Measurements from ENCODE around the gene PYGO1.

Gene PYGO1

GRCh38 chr15:55618387-55618786 is 30.2 kb upstream of the PYGO1 start:
- H2BK5ac ChIP-seq (ENCODE audit: low read length): no peak overlapping the region
- no peak overlapping the region for H3K4me3 ChIP-seq (ENCODE audit: low read length in 2 of 2)
- H2BK120ac ChIP-seq (ENCODE audit: low read depth, low read length): no peak overlapping the region
- H3K27ac ChIP-seq (replicated peaks; ENCODE audit: low read length): no peak overlapping the region
- H3K9me3 ChIP-seq (replicated peaks in 1 of 2; ENCODE audit: control insufficient read depth in 2 of 2, insufficient read depth in 1 of 2, low read depth in 1 of 2, low read length in 2 of 2): peaks cover 0 to 6% of the 10 kb centered on the region in 2 donors
- H3K4me1 ChIP-seq (ENCODE audit: control insufficient read depth in 2 of 2, insufficient read depth in 1 of 2, low read depth in 1 of 2, low read length in 2 of 2): peaks cover 0 to 2% of the 10 kb centered on the region in 2 donors
- no peak overlapping the region for H3K14ac ChIP-seq (ENCODE audit: low read length)
- no peak overlapping the region for H3K23ac ChIP-seq (ENCODE audit: low read depth, low read length, poor library complexity)
- no peak overlapping the region for H3K4ac ChIP-seq (ENCODE audit: low read length)
- H4K8ac ChIP-seq (ENCODE audit: low read depth, low read length): no peak overlapping the region
- no peak overlapping the region for H3K4me2 ChIP-seq (ENCODE audit: insufficient read depth, low read length, poor library complexity, severe bottlenecking)
- H3K36me3 ChIP-seq (replicated peaks in 1 of 2; ENCODE audit: control insufficient read depth in 2 of 2, insufficient read depth in 2 of 2, low read length in 2 of 2): peaks cover 30 to 99% of the 10 kb centered on the region in 2 donors
- no peak overlapping the region for H2AFZ ChIP-seq (ENCODE audit: low read length)
- no peak overlapping the region for H2BK15ac ChIP-seq (ENCODE audit: low read length)
- no CpG with 5 or more reads among the region's 4 CpGs for WGBS, 2 donors (ENCODE audit: extremely low coverage in 2 of 2, insufficient read length in 2 of 2, insufficient replicate concordance in 1 of 2)
- H3K79me1 ChIP-seq (ENCODE audit: low read depth, low read length): peaks cover 1% of the 10 kb centered on the region
- H4K91ac ChIP-seq (ENCODE audit: low read depth, low read length, poor library complexity): no peak overlapping the region
- no peak for DNase-seq (ENCODE audit: low spot score)
- H3K9ac ChIP-seq (ENCODE audit: low read depth, low read length, poor library complexity): no peak overlapping the region
- H3K27me3 ChIP-seq (ENCODE audit: control insufficient read depth in 3 of 3, insufficient read depth in 3 of 3, low read depth in 1 of 3, low read length in 3 of 3): no peaks in the 10 kb centered on the region
- H2AK5ac ChIP-seq (ENCODE audit: low read depth, low read length): no peak overlapping the region
- H3K18ac ChIP-seq (ENCODE audit: low read length): no peak overlapping the region
- no peak overlapping the region for H2BK12ac ChIP-seq (ENCODE audit: low read length)

DNA sequence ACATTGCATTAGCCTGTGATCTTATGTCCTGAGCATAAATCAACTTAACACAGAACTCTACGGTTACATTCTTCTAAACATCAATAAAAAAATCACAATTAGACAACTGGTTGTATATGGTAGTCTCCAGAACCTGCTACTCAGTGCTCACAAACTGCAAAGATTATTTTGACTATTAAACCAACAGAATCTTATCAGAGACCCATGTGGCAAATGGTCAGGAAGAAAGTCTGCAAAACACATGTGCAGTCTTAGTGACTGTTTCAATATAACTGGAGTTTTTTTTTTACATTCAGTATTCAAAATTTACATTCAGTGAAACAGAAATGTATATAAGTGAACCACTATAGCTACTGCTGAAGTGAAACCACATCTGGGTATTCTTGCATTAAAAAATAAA is 27.3 kb upstream of the PYGO1 start:
- no peaks in the 10 kb centered on the region for H3K27me3 ChIP-seq (ENCODE audit: control insufficient read depth in 3 of 3, insufficient read depth in 3 of 3, low read depth in 1 of 3, low read length in 3 of 3)
- H2AFZ ChIP-seq (ENCODE audit: low read length): no peak overlapping the region
- H3K23ac ChIP-seq (ENCODE audit: low read depth, low read length, poor library complexity): no peak overlapping the region
- no peak overlapping the region for H2AK5ac ChIP-seq (ENCODE audit: low read depth, low read length)
- no peak overlapping the region for H4K91ac ChIP-seq (ENCODE audit: low read depth, low read length, poor library complexity)
- H3K4me1 ChIP-seq (ENCODE audit: control insufficient read depth in 2 of 2, insufficient read depth in 1 of 2, low read depth in 1 of 2, low read length in 2 of 2): peaks cover 0 to 2% of the 10 kb centered on the region in 2 donors
- no peak overlapping the region for H3K9ac ChIP-seq (ENCODE audit: low read depth, low read length, poor library complexity)
- no peak overlapping the region for H2BK120ac ChIP-seq (ENCODE audit: low read depth, low read length)
- no peak for DNase-seq (ENCODE audit: low spot score)
- H3K18ac ChIP-seq (ENCODE audit: low read length): no peak overlapping the region
- H2BK5ac ChIP-seq (ENCODE audit: low read length): no peak overlapping the region
- H3K14ac ChIP-seq (ENCODE audit: low read length): no peak overlapping the region
- H3K4me3 ChIP-seq (ENCODE audit: low read length in 2 of 2): no peak overlapping the region
- WGBS, 2 donors (ENCODE audit: extremely low coverage in 2 of 2, insufficient read length in 2 of 2, insufficient replicate concordance in 1 of 2): no CpG with 5 or more reads among the region's 1 CpG
- peaks cover 30 to 100% of the 10 kb centered on the region in 2 donors for H3K36me3 ChIP-seq (replicated peaks in 1 of 2; ENCODE audit: control insufficient read depth in 2 of 2, insufficient read depth in 2 of 2, low read length in 2 of 2)
- no peak overlapping the region for H2BK15ac ChIP-seq (ENCODE audit: low read length)
- no peak overlapping the region for H4K8ac ChIP-seq (ENCODE audit: low read depth, low read length)
- H3K79me1 ChIP-seq (ENCODE audit: low read depth, low read length): no peaks in the 10 kb centered on the region
- no peak overlapping the region for H3K4me2 ChIP-seq (ENCODE audit: insufficient read depth, low read length, poor library complexity, severe bottlenecking)
- peaks cover 0 to 35% of the 10 kb centered on the region in 2 donors for H3K9me3 ChIP-seq (replicated peaks in 1 of 2; ENCODE audit: control insufficient read depth in 2 of 2, insufficient read depth in 1 of 2, low read depth in 1 of 2, low read length in 2 of 2)
- H3K4ac ChIP-seq (ENCODE audit: low read length): no peak overlapping the region
- no peak overlapping the region for H2BK12ac ChIP-seq (ENCODE audit: low read length)
- no peak overlapping the region for H3K27ac ChIP-seq (replicated peaks; ENCODE audit: low read length)

DNA sequence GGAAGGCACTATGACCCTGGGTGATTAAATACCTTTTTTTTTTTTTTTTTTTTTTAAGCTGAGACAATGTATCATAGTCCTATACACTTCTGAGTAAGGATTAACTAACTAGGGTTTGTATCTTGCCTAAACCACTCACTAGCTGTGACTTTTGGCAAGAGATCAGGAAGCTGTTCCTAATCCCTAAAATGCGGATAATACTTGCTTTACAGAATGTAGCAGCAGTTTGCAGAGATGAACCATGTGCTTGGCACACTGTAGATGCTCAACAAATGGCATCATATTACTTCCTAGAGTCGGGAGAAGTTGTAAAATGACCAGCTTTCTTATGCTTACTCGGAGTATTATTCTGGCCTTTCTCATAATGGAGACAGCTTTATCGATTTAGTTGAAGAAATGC is 25.6 kb upstream of the PYGO1 start:
- Histone ChIP-seq H2BK5ac (ENCODE audit: low read length) (no peak overlapping the region), H3K9ac (ENCODE audit: low read depth, low read length, poor library complexity) (no peak overlapping the region), H2BK15ac (ENCODE audit: low read length) (no peak overlapping the region), H3K4me3 (ENCODE audit: low read length in 2 of 2) (no peak overlapping the region), H3K27ac (replicated peaks; ENCODE audit: low read length) (no peak overlapping the region), H3K4ac (ENCODE audit: low read length) (no peak overlapping the region), H2BK120ac (ENCODE audit: low read depth, low read length) (no peak overlapping the region), H3K27me3 (ENCODE audit: control insufficient read depth in 3 of 3, insufficient read depth in 3 of 3, low read depth in 1 of 3, low read length in 3 of 3) (no peaks in the 10 kb centered on the region), H2AK5ac (ENCODE audit: low read depth, low read length) (no peak overlapping the region), H3K79me1 (ENCODE audit: low read depth, low read length) (no peaks in the 10 kb centered on the region), H3K4me1 (ENCODE audit: control insufficient read depth in 2 of 2, insufficient read depth in 1 of 2, low read depth in 1 of 2, low read length in 2 of 2) (no peaks in the 10 kb centered on the region), H3K23ac (ENCODE audit: low read depth, low read length, poor library complexity) (no peak overlapping the region), H4K91ac (ENCODE audit: low read depth, low read length, poor library complexity) (no peak overlapping the region), H4K8ac (ENCODE audit: low read depth, low read length) (no peak overlapping the region), H3K4me2 (ENCODE audit: insufficient read depth, low read length, poor library complexity, severe bottlenecking) (no peak overlapping the region), H2AFZ (ENCODE audit: low read length) (no peak overlapping the region), H3K36me3 (replicated peaks in 1 of 2; ENCODE audit: control insufficient read depth in 2 of 2, insufficient read depth in 2 of 2, low read length in 2 of 2) (peaks cover 17 to 98% of the 10 kb centered on the region in 2 donors), H3K18ac (ENCODE audit: low read length) (no peak overlapping the region), H2BK12ac (ENCODE audit: low read length) (no peak overlapping the region), H3K14ac (ENCODE audit: low read length) (no peak overlapping the region), H3K9me3 (replicated peaks in 1 of 2; ENCODE audit: control insufficient read depth in 2 of 2, insufficient read depth in 1 of 2, low read depth in 1 of 2, low read length in 2 of 2) (peaks cover 0 to 50% of the 10 kb centered on the region in 2 donors)
- WGBS, 2 donors (ENCODE audit: extremely low coverage in 2 of 2, insufficient read length in 2 of 2, insufficient replicate concordance in 1 of 2): no CpG with 5 or more reads among the region's 4 CpGs
- no peak for DNase-seq (ENCODE audit: low spot score)

- H3K4me2 ChIP-seq (ENCODE audit: insufficient read depth, low read length, poor library complexity, severe bottlenecking): no peak overlapping the region
- H3K27ac ChIP-seq (replicated peaks; ENCODE audit: low read length): no peak overlapping the region
- no peak overlapping the region for H2BK15ac ChIP-seq (ENCODE audit: low read length)
- no peak overlapping the region for H3K4ac ChIP-seq (ENCODE audit: low read length)
- no peak overlapping the region for H2BK5ac ChIP-seq (ENCODE audit: low read length)
- no peak overlapping the region for H4K91ac ChIP-seq (ENCODE audit: low read depth, low read length, poor library complexity)
- no peak overlapping the region for H3K4me3 ChIP-seq (ENCODE audit: low read length in 2 of 2)
- H3K4me1 ChIP-seq (ENCODE audit: control insufficient read depth in 2 of 2, insufficient read depth in 1 of 2, low read depth in 1 of 2, low read length in 2 of 2): no peaks in the 10 kb centered on the region
- peaks cover 0 to 23% of the 10 kb centered on the region in 2 donors for H3K36me3 ChIP-seq (replicated peaks in 1 of 2; ENCODE audit: control insufficient read depth in 2 of 2, insufficient read depth in 2 of 2, low read length in 2 of 2)
- no peak for DNase-seq (ENCODE audit: low spot score)
- H3K79me1 ChIP-seq (ENCODE audit: low read depth, low read length): no peaks in the 10 kb centered on the region
- no peak overlapping the region for H2AK5ac ChIP-seq (ENCODE audit: low read depth, low read length)
- no peak overlapping the region for H3K14ac ChIP-seq (ENCODE audit: low read length)
- peaks cover 0 to 25% of the 10 kb centered on the region in 2 donors for H3K9me3 ChIP-seq (replicated peaks in 1 of 2; ENCODE audit: control insufficient read depth in 2 of 2, insufficient read depth in 1 of 2, low read depth in 1 of 2, low read length in 2 of 2)
- no peaks in the 10 kb centered on the region for H3K27me3 ChIP-seq (ENCODE audit: control insufficient read depth in 3 of 3, insufficient read depth in 3 of 3, low read depth in 1 of 3, low read length in 3 of 3)
- H2BK12ac ChIP-seq (ENCODE audit: low read length): no peak overlapping the region
- no peak overlapping the region for H3K9ac ChIP-seq (ENCODE audit: low read depth, low read length, poor library complexity)
- no peak overlapping the region for H3K18ac ChIP-seq (ENCODE audit: low read length)
- no CpG with 5 or more reads among the region's 5 CpGs for WGBS, 2 donors (ENCODE audit: extremely low coverage in 2 of 2, insufficient read length in 2 of 2, insufficient replicate concordance in 1 of 2)
- no peak overlapping the region for H2BK120ac ChIP-seq (ENCODE audit: low read depth, low read length)
- no peak overlapping the region for H3K23ac ChIP-seq (ENCODE audit: low read depth, low read length, poor library complexity)
- no peak overlapping the region for H4K8ac ChIP-seq (ENCODE audit: low read depth, low read length)
- no peak overlapping the region for H2AFZ ChIP-seq (ENCODE audit: low read length)
Measured at GRCh38 chr15:55606214-55606613, 18.1 kb upstream of the PYGO1 start.

Measured in neuronal stem cell (in vitro differentiated cells).